ENCODE results near the gene GZMA.
A peak's percentile ranks its signal among the peaks of the same experiment; 100 is the strongest.

Gene GZMA

DNA sequence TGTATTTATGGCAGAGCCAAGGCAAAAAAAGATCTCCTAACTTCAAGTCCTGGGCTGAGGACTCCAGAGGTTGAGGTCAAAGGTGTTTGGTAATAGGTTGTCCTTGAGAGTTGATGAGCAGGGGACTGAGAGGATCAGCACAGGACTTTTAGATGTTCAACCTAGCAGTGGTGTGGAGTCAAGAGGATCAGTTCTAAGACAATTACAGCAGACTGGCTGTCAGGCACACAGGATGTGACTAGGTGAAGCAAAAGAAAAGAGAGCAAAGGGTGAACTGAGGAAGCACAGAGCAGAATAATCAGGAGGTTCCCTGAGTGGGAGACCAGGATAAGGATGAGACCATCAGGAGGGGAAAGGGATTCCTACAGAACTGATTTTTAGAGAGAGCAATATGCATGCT is 10.9 kb downstream of the GZMA start:
- no peak for DNase-seq

DNA sequence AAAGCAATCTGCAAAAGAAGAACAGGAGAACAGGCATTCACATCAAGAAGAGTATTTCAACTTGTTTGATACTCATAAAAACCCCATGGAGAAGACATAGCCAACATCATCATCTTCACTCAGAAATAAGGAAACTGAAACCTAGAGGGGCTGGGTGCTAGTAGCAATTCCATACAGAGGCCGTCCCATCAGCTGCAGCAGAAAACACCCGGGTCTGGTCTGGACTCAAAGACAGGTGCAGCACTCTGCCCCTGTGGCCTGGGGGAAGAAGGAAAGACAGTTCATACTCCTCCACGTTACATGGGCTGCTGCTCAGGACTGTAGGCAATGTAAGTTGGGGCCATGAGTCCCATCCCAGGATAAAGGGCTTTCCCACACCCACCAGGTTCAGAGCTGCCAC is 11.6 kb downstream of the GZMA start:
- no peak for DNase-seq

DNA sequence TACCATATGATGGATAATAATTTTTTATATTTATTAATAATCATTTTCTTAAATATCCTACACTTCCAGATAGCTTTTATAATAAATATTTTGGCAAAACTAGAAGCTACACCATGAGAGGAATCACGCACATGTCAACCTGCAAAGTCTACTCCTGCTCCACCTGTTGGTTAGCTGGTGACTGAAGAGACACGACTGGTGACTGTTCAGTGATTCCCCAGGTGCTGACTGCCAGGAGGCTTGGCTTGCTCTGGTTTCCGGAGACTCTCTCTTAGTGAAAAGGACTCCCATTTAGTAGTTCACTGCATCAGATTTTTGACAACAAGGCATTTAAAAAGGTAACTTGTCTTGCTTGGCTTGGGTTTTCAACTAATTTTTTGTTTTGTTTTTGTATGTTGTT is 20.9 kb downstream of the GZMA start:
- no peak for DNase-seq

DNA sequence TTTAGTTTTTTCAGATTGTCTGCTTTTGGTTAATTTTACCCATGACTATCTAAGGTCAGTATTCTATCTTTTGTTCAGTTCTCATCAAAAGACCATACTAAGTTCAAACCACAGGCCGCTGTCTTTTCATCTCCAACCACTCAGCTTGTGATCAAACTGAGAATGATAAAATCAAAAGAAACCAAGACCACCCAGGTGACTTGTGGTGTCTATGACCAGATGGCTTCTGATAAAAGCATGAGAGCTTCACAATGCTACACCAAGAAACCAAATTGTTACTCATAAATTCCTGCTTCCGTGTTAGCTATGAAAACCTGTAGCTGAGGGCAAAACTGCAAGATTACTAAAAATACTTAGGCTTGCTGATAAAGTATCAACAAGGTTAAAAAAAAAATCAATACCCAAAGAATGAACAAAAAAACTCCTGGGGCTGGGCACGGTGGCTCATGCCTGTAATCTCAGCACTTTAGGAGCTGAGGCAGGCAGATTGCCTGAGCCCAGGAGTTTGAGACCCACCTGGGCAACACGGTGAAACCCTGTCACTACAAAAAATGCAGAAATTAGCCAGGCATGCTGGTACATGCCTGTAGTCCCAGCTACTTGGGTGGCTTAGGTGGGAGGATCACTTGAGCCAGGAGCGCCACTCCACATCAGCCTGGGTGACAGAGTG is 31.7 kb downstream of the GZMA start:
- no peak for DNase-seq

DNA sequence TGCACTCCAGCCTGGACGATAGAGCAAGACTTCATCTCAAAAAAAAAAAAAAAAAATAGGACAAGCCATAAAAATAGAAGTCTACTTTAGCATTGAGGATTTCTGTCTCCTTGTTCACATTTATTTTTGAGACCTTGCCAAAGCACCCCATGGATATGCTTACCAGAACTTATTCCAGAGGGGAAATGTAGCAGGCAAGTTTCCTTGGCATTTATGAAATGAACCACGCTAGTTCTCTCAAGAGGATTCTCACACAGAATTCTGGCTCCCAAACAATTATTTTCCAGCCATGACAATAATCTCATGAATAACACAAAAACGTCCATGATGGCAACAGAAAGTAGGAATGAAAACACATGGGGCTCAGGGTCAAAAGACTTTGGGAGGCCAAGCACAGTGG is 34.1 kb downstream of the GZMA start:
- no peak for DNase-seq

DNA sequence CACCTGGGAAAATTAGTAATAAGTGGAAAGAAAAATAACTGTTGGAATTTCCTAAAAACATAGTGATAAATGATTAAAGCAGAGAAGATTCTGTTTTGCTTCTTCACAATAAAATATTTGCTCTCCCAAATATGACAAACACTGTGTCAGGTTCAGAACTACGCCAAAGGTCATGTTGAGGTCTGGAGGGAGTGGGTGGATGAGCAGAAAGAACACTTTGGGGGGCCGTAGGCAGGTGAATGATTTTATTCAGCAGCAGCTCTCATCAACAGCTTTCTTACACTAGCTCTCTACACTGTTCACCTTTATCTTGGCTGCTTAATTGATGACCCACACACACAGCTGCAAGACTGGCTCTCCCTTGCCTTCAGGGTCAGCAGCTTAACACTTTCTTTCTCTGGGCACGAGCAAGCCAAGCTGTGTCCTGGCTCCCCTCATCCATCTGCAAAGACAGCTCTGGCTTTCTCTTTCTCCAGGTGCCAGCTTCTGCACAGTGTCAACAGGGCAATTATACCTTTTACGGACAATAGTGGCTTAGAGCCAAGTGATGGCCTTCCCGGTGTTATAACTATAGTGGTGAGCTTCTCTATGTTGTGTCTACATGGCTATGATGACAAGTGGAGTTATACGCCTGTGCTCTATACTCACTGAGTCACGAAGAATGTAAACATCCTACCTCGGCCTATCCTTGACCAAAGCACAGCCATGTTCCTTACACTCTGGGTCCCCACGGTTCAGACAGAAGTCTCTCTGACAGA is 38.6 kb downstream of the GZMA start:
- no peak for DNase-seq

DNA sequence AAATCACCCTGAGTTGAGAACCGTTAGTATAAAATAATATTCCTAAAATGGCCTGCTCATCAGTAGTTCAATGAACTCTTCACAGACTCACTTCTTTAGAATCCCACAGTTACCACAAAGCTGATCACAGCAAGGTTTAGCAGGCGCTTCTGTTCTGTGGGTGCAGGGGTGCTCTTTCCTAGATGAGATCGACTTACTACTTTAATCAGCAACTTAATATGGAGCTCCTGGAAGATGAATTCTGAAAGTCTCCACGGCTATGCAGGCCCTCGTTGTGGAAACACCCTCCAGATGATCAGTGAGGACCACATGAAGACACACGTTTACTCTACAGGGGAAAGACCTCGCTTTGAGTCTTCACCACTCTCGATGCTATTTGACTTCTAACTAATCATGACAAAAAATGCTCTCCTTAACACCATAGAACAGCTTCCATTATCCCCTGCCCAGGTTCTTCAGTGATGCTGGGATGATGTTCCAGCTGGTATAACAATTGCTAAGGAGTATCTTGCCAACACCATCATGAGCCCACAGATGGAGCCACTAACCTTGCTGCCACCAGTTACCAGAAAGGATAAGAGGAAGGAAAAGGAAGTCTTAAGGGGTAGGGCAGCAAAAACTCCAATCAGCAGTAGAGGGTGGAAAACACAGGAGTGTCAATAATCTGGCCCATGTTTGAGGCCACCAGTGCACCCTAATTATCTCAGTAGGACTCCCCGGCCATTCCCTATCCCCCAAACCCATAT is 39.7 kb downstream of the GZMA start:
- no peak for DNase-seq

DNA sequence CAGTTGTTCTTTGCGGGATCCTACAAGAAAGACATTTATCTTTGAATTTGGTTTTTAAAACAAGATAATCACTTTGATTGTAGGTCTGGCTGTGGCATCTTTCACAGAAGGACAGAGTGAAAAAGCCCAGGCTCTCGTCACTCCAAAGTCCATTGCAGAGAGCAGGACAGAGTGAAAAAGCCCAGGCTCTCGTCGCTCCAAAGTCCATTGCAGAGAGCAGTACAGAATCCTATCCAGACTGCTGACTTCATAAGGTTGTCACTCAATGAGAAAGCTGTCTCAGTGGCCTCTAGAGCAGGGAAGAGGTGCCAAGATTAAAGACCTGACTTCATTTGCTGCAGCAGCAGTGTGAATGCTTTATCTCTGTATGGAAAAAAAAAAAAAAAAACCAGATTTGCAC is 41.2 kb downstream of the GZMA start:
- no peak for DNase-seq

DNA sequence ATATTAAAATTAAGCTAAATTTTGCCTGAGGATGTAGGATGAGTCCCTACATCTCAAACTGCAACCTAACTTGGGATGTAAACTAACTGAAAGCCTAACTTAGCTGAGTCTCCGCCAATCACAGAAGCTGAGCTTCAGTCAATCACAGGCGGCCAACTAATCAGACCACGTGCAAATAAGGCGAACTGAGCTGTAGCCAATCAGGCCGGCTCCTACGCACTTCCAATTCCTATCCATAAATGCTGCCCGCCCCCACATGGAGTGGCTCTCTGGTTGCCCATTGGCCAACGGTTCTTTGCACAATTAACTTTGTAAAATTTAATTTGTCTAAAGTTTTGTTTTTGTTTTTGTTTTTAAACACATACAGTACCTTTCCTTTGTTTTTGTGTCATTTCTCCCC is 43.6 kb downstream of the GZMA start:
- no peak for DNase-seq

DNA sequence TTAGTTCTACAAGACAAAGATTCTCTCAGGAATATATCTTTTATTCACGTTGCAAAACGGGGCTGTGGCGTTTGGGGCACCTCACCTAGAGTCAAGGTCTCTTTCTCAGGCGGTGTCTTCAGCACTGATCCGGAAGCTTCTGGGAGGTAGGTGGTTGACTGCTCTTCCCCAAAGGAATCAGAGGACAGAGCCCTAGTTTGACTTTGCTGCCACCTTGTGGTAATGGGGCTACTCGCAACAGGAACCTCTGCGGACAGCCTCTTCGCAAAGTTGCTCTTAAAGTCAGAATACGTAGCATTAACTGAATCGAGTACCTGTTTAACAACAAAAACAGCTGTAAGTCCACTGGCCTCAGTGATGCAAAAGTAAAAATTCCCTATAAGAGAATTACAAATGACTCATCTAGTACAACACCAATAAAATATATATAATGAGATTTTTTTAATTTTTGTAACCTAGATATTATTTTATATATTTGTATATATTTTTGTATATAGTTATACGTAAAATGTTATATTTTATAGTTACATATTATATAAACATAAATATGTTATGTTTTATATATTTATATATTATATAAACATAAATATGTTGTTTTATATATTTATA is 44.2 kb downstream of the GZMA start:
- DNase-seq: peak; percentile 83

DNA sequence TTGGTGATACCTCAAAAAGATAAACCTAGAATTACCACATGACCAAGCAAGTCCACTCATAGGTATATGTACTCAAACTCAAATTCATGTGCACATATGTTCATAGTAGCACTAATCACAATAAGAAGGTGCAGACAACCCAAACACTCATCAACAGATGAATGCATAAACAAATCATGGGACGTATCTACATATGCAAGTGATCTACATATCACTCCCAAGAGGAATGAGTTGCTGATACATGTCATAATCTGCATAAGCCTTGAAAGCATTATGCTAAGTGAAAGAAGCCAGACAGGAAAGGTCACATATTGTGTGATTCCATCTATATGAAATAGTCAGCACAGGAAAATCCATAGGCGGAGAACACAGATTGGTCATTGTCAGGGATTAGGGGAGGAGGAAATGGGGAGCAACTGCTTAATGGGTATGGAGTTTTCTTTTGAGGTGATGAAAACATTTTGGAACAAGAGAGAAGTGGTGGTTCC is 46.9 kb downstream of the GZMA start:
- no peak for DNase-seq

DNA sequence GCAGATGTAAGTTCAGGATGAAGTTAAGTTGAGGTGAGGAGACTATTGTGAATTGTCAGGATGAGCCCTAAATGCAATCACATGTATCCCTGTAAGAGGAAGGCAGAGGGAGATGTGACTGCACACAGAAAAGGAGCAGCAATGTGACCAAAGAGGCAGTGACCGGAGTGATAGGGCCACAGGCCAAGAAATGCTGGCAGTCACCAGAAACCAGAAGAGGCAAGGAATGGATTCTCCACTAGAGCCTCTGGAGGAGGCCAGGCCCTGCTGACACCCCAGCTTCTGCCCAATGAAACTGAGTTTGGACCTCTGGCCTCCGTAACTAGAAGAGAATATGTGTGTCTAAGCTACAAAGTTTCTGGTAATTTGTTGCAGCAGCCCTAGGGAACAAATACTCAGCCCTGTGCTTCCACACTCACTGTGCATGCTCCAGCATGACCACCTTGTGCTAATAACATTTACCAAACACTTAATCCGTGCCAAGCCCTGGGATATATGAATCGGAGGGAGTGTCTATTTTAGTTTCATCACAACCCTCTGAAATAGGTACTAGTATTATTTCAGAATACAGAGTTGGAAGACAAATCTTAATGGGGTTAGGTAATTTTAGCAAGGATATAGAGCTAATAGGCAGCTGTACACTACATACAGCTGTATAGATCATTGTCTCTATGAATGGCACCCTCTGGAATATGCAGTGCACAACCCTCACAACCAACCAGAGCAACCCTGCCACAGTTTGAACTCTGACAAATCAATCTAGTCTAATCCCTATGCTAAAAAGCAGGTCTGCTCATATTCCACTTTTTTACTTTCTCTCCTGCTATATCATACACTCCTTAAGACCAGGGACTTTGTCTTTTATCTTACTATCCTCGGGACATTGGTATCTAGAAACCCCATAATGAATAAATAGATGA is 49.7 kb downstream of the GZMA start:
- no peak for DNase-seq

DNA sequence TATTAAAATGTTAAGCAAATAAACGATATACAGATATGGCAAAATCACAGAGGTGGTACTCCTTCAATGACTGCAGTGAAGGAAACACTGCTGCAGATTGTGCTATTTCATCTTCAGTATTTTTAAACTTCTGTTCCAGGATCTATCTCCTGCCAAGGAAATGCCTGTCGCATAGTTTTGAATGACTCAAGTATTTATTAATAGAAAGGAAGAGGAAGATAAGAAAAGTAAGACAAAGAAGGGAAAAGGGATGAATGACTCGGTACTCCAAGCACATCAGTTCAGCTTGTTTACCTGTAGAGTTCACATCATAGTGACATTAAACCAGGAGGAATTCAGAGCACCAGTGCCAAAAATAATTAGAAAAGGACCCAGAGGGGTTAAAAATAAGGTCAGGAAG is 52.4 kb downstream of the GZMA start:
- no peak for DNase-seq

Measured in activated naive CD4-positive, alpha-beta T cell treated with Interleukin-2 at 50 U/mL for 16 hours (primary cell).